Upper lobe of left lung (tissue), 4 donors: ENCODE data around the gene SYNE2.
"Not testable (repeated sequence)": the region's sequence is repeated elsewhere in the genome, so short reads cannot be mapped to it uniquely, and the experiment has no call there.

Source experiments
- POLR2A ChIP-seq, 4 donors: fragments of 450-650 bp; IDR thresholded peaks; one replicate each; pipeline ENCODE4 v1.5.1; 2016 to 2017; ENCODE audit warnings: antibody characterized with exemption in 4 of 4, mild to moderate bottlenecking in 2 of 4
- TF ChIP-seq, protein P1 (sequence below), 6 experiments: fragments of 450-650 bp in 4 of 6; fragments of 200-600 bp in 2 of 6; sonication (generic) in 2 of 6; IDR thresholded peaks; one replicate each; pipeline ENCODE4 v1.5.1; 2016 to 2019; ENCODE audit warnings: antibody characterized with exemption in 6 of 6

- TF ChIP-seq, protein P1, sequence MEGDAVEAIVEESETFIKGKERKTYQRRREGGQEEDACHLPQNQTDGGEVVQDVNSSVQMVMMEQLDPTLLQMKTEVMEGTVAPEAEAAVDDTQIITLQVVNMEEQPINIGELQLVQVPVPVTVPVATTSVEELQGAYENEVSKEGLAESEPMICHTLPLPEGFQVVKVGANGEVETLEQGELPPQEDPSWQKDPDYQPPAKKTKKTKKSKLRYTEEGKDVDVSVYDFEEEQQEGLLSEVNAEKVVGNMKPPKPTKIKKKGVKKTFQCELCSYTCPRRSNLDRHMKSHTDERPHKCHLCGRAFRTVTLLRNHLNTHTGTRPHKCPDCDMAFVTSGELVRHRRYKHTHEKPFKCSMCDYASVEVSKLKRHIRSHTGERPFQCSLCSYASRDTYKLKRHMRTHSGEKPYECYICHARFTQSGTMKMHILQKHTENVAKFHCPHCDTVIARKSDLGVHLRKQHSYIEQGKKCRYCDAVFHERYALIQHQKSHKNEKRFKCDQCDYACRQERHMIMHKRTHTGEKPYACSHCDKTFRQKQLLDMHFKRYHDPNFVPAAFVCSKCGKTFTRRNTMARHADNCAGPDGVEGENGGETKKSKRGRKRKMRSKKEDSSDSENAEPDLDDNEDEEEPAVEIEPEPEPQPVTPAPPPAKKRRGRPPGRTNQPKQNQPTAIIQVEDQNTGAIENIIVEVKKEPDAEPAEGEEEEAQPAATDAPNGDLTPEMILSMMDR (IDR thresholded peaks at IDR 0.05) = not testable (repeated sequence)
- not testable (repeated sequence) for TF ChIP-seq POLR2A (IDR thresholded peaks at IDR 0.05)
Observed at GRCh38 chr14:63803221-63803791, 49.5 kb upstream of the SYNE2 start.
